ENCODE results near the gene SPOCK3. TPM values are rescaled to one million over a fixed set of nuclear protein-coding genes. Genes with fewer than 3 reads are reported as not detected.

Gene SPOCK3
- total and polyA plus RNA-seq, 4 donors = 0.08 to 0.42 (median 0.24) TPM

DNA sequence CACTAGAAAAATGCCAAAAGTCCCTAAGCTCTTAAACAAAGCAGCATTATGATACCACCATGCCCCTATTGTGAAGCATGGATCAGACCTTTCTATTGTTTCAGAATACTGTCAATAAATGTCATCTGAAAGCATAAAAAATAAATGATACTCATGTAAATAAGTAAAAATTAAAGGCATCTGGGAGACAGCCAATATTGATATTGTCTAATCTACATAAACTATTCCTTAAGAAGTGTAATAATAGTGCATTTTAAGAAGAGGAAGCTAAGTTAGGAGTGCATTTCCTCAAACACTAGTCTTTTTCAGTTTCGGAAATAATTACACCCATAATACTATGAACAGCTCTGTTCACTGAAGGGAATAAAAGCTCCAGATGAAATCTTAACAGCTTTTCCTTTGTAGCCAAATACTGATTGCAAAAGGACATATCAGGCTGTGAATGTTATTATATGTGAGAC is 181.6 kb downstream of the SPOCK3 start:
- 81% methylated on average over 1 of the region's 1 CpG for WGBS
- no peaks in the 10 kb centered on the region for H3K36me3 ChIP-seq (ENCODE audit: control insufficient read depth in 4 of 4, insufficient read depth in 3 of 4, low read depth in 1 of 4, low read length in 3 of 4)
- no peak overlapping the region for H3K27ac ChIP-seq (ENCODE audit: low read depth in 1 of 2, low read length in 2 of 2)
- no peak overlapping the region for H3K9ac ChIP-seq (ENCODE audit: low read depth in 1 of 2, low read length in 2 of 2)
- H3K4me1 ChIP-seq (ENCODE audit: control insufficient read depth in 4 of 4, insufficient read depth in 4 of 4, low read length in 3 of 4) = peaks cover 0 to 1% (median 0%) of the 10 kb centered on the region in 4 donors
- TF ChIP-seq YY1 (IDR thresholded peaks at IDR 0.05) = no peak
- TF ChIP-seq, protein P1, sequence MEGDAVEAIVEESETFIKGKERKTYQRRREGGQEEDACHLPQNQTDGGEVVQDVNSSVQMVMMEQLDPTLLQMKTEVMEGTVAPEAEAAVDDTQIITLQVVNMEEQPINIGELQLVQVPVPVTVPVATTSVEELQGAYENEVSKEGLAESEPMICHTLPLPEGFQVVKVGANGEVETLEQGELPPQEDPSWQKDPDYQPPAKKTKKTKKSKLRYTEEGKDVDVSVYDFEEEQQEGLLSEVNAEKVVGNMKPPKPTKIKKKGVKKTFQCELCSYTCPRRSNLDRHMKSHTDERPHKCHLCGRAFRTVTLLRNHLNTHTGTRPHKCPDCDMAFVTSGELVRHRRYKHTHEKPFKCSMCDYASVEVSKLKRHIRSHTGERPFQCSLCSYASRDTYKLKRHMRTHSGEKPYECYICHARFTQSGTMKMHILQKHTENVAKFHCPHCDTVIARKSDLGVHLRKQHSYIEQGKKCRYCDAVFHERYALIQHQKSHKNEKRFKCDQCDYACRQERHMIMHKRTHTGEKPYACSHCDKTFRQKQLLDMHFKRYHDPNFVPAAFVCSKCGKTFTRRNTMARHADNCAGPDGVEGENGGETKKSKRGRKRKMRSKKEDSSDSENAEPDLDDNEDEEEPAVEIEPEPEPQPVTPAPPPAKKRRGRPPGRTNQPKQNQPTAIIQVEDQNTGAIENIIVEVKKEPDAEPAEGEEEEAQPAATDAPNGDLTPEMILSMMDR (IDR thresholded peaks at IDR 0.05; ENCODE audit: low read depth, low read length, missing input control) = no peak
- no peak for TF ChIP-seq JUND (IDR thresholded peaks at IDR 0.05)
- no peak for TF ChIP-seq RAD21 (IDR thresholded peaks at IDR 0.05)
- no peak for TF ChIP-seq SP1 (IDR thresholded peaks at IDR 0.05)
- no peak for TF ChIP-seq NR2F2 (IDR thresholded peaks at IDR 0.05)
- TF ChIP-seq, protein P2, sequence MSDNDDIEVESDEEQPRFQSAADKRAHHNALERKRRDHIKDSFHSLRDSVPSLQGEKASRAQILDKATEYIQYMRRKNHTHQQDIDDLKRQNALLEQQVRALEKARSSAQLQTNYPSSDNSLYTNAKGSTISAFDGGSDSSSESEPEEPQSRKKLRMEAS (IDR thresholded peaks at IDR 0.05) = no peak
- TF ChIP-seq, protein P3, sequence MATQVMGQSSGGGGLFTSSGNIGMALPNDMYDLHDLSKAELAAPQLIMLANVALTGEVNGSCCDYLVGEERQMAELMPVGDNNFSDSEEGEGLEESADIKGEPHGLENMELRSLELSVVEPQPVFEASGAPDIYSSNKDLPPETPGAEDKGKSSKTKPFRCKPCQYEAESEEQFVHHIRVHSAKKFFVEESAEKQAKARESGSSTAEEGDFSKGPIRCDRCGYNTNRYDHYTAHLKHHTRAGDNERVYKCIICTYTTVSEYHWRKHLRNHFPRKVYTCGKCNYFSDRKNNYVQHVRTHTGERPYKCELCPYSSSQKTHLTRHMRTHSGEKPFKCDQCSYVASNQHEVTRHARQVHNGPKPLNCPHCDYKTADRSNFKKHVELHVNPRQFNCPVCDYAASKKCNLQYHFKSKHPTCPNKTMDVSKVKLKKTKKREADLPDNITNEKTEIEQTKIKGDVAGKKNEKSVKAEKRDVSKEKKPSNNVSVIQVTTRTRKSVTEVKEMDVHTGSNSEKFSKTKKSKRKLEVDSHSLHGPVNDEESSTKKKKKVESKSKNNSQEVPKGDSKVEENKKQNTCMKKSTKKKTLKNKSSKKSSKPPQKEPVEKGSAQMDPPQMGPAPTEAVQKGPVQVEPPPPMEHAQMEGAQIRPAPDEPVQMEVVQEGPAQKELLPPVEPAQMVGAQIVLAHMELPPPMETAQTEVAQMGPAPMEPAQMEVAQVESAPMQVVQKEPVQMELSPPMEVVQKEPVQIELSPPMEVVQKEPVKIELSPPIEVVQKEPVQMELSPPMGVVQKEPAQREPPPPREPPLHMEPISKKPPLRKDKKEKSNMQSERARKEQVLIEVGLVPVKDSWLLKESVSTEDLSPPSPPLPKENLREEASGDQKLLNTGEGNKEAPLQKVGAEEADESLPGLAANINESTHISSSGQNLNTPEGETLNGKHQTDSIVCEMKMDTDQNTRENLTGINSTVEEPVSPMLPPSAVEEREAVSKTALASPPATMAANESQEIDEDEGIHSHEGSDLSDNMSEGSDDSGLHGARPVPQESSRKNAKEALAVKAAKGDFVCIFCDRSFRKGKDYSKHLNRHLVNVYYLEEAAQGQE (IDR thresholded peaks at IDR 0.05) = no peak
- no peak for TF ChIP-seq FOXA2 (IDR thresholded peaks at IDR 0.05)
- TF ChIP-seq FOXA1 (IDR thresholded peaks at IDR 0.05) = no peak
- no peak for TF ChIP-seq HNF4G (IDR thresholded peaks at IDR 0.05)
- TF ChIP-seq, protein P4, sequence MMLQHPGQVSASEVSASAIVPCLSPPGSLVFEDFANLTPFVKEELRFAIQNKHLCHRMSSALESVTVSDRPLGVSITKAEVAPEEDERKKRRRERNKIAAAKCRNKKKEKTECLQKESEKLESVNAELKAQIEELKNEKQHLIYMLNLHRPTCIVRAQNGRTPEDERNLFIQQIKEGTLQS (IDR thresholded peaks at IDR 0.05) = no peak
- TF ChIP-seq RXRA (IDR thresholded peaks at IDR 0.05) = no peak
- TF ChIP-seq, protein P5, sequence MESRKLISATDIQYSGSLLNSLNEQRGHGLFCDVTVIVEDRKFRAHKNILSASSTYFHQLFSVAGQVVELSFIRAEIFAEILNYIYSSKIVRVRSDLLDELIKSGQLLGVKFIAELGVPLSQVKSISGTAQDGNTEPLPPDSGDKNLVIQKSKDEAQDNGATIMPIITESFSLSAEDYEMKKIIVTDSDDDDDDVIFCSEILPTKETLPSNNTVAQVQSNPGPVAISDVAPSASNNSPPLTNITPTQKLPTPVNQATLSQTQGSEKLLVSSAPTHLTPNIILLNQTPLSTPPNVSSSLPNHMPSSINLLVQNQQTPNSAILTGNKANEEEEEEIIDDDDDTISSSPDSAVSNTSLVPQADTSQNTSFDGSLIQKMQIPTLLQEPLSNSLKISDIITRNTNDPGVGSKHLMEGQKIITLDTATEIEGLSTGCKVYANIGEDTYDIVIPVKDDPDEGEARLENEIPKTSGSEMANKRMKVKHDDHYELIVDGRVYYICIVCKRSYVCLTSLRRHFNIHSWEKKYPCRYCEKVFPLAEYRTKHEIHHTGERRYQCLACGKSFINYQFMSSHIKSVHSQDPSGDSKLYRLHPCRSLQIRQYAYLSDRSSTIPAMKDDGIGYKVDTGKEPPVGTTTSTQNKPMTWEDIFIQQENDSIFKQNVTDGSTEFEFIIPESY (IDR thresholded peaks at IDR 0.05) = no peak
- no peak for TF ChIP-seq GABPA (IDR thresholded peaks at IDR 0.05 in 1 of 2, conservative IDR thresholded peaks at IDR 0.05 in 1 of 2)
- H3K4me3 ChIP-seq (ENCODE audit: low read depth in 1 of 3, low read length in 3 of 3) = no peak overlapping the region
- no peak for DNase-seq (ENCODE audit: low spot score)
- no peaks in the 10 kb centered on the region for H3K9me3 ChIP-seq (ENCODE audit: control insufficient read depth in 4 of 4, low read length in 3 of 4)
- no peaks in the 10 kb centered on the region for H3K27me3 ChIP-seq (ENCODE audit: control insufficient read depth in 4 of 4, insufficient read depth in 4 of 4, low read length in 3 of 4)

DNA sequence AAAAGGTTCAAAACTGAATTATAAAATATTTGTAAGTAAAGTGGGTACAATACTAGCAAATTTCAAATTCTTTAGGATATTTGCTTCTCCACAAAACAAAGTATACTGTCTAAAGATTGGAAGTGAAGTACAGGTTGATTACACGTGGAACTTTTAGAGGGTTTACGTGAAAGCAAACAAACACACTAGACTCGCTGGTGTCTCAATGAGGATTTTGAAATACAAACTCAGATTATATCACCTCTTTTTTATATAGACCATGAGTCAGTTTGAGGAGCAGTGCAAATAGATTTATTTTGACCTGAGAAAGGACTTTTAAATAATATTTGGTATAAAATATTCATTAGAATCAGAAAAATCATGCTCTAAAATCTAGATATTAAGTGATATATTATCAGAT is 185.0 kb downstream of the SPOCK3 start:
- no peak for DNase-seq (ENCODE audit: low spot score)
- no peak overlapping the region for H3K4me3 ChIP-seq (ENCODE audit: low read depth in 1 of 3, low read length in 3 of 3)
- H3K36me3 ChIP-seq (ENCODE audit: control insufficient read depth in 4 of 4, insufficient read depth in 3 of 4, low read depth in 1 of 4, low read length in 3 of 4) = no peaks in the 10 kb centered on the region
- no peak overlapping the region for H3K9ac ChIP-seq (ENCODE audit: low read depth in 1 of 2, low read length in 2 of 2)
- H3K4me1 ChIP-seq (ENCODE audit: control insufficient read depth in 4 of 4, insufficient read depth in 4 of 4, low read length in 3 of 4) = peaks cover 0 to 1% (median 0%) of the 10 kb centered on the region in 4 donors
- 41% methylated on average over 3 of the region's 3 CpGs for WGBS
- H3K9me3 ChIP-seq (ENCODE audit: control insufficient read depth in 4 of 4, low read length in 3 of 4) = no peaks in the 10 kb centered on the region
- H3K27me3 ChIP-seq (ENCODE audit: control insufficient read depth in 4 of 4, insufficient read depth in 4 of 4, low read length in 3 of 4) = no peaks in the 10 kb centered on the region
- H3K27ac ChIP-seq (ENCODE audit: low read depth in 1 of 2, low read length in 2 of 2) = peak overlapping the region in 1 of 2 donors; percentile 14
- TF ChIP-seq, protein P4 (IDR thresholded peaks at IDR 0.05) = peak; percentile 55
- TF ChIP-seq HNF4G (IDR thresholded peaks at IDR 0.05) (no peak), GABPA (IDR thresholded peaks at IDR 0.05 in 1 of 2, conservative IDR thresholded peaks at IDR 0.05 in 1 of 2) (no peak), SP1 (IDR thresholded peaks at IDR 0.05) (no peak), RAD21 (IDR thresholded peaks at IDR 0.05) (peak; percentile 7 to 20), JUND (IDR thresholded peaks at IDR 0.05) (peak in 1 of 2 donors; percentile 61), FOXA2 (IDR thresholded peaks at IDR 0.05) (peak; percentile 50)
- TF ChIP-seq, protein P1 (IDR thresholded peaks at IDR 0.05; ENCODE audit: low read depth, low read length, missing input control) = no peak
- TF ChIP-seq, protein P5 (IDR thresholded peaks at IDR 0.05) = no peak
- TF ChIP-seq, protein P2 (IDR thresholded peaks at IDR 0.05) = peak; percentile 42

Data from liver (tissue), 9 donors.